ENCODE measurements around the gene ABHD14A.

ABHD14A gene

GRCh38 chr3:51941463-51941797 lies 33.4 kb upstream of the ABHD14A start:
- no peak for DNase-seq

- DNase-seq, result peak; percentile 99
These were observed 32.9 kb upstream of the ABHD14A start, which contains the start of the genes PARP3 and RRP9 for GRCh38 chr3:51941798-51942602. Gene PARP3 (plus strand): TSS chr3:51942363. CDS start chr3:51943356, 993 bp downstream. Gene RRP9 (minus strand): TSS chr3:51941904. CDS start chr3:51941867, 37 bp downstream.

- peak; percentile 38 for DNase-seq
These were observed 32.0 kb upstream of the ABHD14A start for GRCh38 chr3:51942603-51943450.

- DNase-seq, result no peak
These were observed 31.1 kb upstream of the ABHD14A start for GRCh38 chr3:51943451-51944391.

GRCh38 chr3:51944451-51945021 lies 30.3 kb upstream of the ABHD14A start:
- DNase-seq, result no peak

- no peak for DNase-seq
These were observed 29.6 kb upstream of the ABHD14A start for GRCh38 chr3:51945031-51945840.

- no peak for DNase-seq
These were observed 28.7 kb upstream of the ABHD14A start for GRCh38 chr3:51945926-51946705.

- no peak for DNase-seq
These were observed 28.1 kb upstream of the ABHD14A start for GRCh38 chr3:51946796-51947195.

GRCh38 chr3:51947215-51947900 lies 27.5 kb upstream of the ABHD14A start:
- DNase-seq, result no peak

GRCh38 chr3:51948016-51948580 lies 26.8 kb upstream of the ABHD14A start:
- DNase-seq, result no peak

- DNase-seq, result no peak
These were observed 25.7 kb upstream of the ABHD14A start for GRCh38 chr3:51949121-51949520.

- DNase-seq, result no peak
These were observed 24.0 kb upstream of the ABHD14A start for GRCh38 chr3:51950899-51951298.

GRCh38 chr3:51953445-51953844 lies 21.4 kb upstream of the ABHD14A start:
- DNase-seq, result no peak

- DNase-seq, result no peak
These were observed 20.8 kb upstream of the ABHD14A start for GRCh38 chr3:51954105-51954504.

GRCh38 chr3:51954713-51955112 lies 20.2 kb upstream of the ABHD14A start:
- no peak for DNase-seq

GRCh38 chr3:51955175-51955892 lies 19.5 kb upstream of the ABHD14A start, which contains the start of gene GPR62:
Gene GPR62 (plus strand): TSS chr3:51955381. CDS start chr3:51955653, 272 bp downstream.
- DNase-seq, result no peak

GRCh38 chr3:51955893-51956770 lies 18.7 kb upstream of the ABHD14A start:
- DNase-seq, result no peak

All from activated CD4-positive, alpha-beta T cell treated with anti-CD3 and anti-CD28 coated beads for 1 hour (primary cell).